GM19239 (cell line): ENCODE results near the gene ABHD16B.
"Not testable (repeated sequence)": the region's sequence is repeated elsewhere in the genome, so short reads cannot be mapped to it uniquely, and the experiment has no call there.

Experiments
- DNase-seq: peaks from one replicate; pipeline ENCODE4 v3.0.0; 2011; ENCODE audit warnings: low spot score; ENCODE audit not compliant: insufficient read length
- FAIRE-seq: peaks from 2 replicates; lab custom pipeline; 2011; peaks lifted over from hg19 to GRCh38; lab: Jason Lieb, UNC

ABHD16B gene

GRCh38 chr20:63873477-63873971, 12.2 kb downstream of the ABHD16B start:
- FAIRE-seq (no peak), DNase-seq (no peak)

DNA sequence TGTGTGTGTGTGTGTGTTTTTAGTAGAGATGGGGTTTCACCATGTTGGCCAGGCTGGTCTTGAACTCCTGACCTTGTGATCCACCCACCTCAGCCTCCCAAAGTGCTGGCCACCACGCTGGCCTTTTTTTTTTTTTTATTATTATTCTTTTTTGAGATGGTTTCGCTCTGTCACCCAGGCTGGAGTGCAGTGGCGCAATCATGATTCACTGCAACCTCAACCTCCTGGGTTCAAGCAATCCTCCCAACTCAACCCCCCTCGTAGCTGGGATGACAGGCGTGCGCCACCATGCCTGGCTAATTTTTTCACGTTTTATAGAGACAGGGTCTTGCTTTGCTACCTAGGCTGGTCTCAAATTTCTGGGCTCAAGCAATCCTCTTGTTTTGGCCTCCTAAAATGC, 12.9 kb downstream of the ABHD16B start:
- DNase-seq, FAIRE-seq: not testable (repeated sequence)

GRCh38 chr20:63876489-63877036, 15.3 kb downstream of the ABHD16B start:
- FAIRE-seq (no peak), DNase-seq (no peak)

GRCh38 chr20:63877755-63878470, 16.6 kb downstream of the ABHD16B start:
- no peak for DNase-seq
- FAIRE-seq: no peak

GRCh38 chr20:63878899-63879663, 17.8 kb downstream of the ABHD16B start:
- FAIRE-seq (no peak), DNase-seq (no peak)

DNA sequence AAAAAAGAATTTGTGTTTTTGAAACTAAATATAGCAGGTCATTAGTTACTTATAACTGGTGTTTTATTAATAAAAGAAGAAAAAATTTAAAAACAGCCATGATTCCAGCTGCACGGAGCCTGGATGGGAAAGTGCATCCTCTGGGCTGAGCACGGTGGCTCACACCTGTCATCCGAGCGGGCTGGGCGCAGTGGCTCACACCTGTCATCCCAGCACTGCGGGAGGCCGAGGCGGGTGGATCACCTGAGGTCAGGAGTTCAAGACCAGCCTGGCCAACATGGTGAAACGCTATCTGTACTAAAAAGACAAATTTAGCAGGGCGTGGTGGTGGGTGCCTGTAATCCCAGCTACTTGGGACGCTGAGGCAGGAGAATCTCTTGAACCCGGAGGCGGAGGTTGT, 19.6 kb downstream of the ABHD16B start:
- FAIRE-seq, DNase-seq: not testable (repeated sequence)

DNA sequence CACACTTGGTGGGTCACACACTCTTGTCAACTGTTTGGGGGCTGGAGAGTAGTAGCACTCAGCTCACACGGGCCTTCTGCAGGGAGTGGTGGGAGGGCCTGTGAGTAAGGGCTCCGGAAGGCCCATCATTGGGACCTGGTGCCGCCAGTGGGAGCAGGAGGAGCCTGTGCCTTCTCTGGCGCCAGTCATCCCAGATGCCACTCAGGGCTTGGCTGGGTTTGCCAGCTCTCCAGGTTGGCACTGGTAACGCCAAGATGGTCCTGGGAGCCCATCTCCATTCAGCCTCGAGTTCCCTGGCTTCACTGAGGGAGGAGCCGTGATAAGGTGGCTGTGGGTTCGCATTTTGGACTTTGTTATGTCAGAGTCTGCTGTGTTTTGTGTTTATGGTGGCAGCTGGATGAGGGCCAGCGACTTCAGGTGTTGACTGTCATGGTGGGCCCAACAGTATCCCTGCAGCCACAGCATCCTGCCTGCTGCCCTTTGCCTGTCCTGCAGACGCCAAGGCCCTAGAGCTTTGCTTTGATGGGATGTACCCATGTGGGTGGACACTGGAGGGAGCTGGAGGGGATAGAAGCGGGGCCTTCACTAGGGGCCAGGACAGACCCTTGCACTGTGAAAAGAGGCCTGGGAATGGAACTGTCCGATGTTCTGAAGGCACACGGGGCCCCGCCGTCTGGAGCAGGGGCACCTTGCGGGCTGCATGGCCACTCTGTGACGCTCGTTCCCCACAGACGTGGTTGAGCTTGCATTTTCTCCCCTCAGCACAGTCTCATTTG, 20.3 kb downstream of the ABHD16B start:
- no peak for FAIRE-seq
- no peak for DNase-seq

DNA sequence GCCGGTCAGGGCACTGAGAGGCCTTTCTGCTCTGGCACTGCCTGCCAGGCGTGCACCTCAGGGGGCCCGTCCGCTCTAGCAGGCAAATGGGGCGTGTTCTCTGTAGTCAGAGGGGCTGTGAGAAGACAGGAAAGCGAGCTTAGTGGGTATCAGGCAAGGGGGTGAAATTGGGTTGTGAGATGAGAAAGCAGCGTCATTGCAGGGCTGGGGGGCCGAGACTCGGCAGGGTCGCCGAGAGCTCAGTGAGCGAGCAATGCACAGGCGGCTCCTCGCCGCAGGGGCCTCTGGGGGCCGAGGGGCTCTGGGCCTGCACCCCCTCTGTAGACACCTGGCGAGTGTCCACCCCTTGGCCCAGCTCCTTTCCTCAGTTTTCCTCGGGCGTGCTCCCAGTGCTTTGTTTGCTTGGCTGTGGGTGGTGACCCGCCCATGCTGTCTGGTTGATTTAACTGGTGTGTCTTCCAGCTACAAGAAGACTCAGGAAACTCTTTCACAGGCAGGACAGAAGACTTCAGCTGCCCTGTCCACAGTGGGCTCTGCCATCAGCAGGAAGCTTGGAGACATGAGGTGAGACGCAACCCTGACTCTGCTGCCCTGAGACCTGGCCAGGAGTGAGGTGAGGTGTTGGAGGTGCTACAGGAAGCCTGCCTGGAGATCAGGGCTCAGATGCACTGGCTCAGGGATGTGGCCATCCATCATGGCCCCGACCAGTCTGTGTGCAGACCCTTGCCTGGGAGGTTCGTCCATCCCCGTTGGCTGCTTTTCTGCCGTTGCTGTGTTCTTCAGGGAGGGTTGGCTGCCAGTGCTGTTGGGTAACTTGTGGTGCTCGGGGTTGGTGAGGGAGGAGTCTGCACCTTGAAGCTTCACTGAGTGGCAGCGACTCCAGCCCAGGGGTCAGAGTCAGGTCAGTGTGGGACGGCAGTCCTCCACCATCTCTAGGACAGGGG, 21.2 kb downstream of the ABHD16B start:
- FAIRE-seq (no peak), DNase-seq (no peak)

GRCh38 chr20:63883201-63883593, 21.9 kb downstream of the ABHD16B start:
- FAIRE-seq: no peak

DNA sequence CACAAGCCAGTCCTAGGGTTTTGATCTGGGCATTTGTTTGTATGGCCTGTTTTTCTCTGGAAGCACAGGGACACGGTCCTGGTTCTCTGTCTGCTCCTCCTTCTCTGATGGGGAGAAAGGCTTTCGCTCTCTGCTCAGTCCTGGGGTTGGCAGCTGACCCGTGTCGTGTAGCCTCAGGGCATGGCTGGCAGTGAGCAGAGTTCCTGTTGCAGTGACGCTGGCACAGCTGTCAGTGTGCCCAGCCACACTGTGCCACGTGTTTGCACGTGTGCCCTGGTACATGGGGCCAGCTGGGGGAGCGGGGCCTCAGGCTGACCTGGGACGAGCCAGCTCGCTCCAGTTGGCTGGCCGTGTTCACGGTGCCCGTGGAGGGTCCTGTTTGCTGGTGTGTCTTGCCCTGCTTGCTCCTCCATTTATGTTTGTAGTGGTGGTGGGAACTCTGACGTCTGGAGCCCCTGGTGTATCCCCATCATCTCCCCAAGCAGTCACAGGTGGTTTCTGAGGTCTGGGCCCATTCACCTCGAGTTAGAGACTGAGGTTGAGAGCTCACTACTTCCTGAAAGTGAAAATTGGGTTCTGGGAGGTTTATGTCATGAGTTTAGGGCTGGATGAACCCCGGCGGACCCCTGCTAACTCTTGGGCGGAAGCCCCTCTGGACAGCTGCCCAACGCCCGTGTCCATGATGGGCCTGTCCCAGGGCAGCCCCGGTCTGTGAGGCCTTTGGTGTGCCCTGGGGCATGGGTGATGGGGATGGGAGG, 23.4 kb downstream of the ABHD16B start:
- DNase-seq (no peak), FAIRE-seq (no peak)

More at GRCh38 chr20:63883201-63883593, 21.9 kb downstream of the ABHD16B start:
- no peak for DNase-seq

GRCh38 chr20:63885264-63886053, 24.2 kb downstream of the ABHD16B start:
- no peak for FAIRE-seq
- no peak for DNase-seq

DNA sequence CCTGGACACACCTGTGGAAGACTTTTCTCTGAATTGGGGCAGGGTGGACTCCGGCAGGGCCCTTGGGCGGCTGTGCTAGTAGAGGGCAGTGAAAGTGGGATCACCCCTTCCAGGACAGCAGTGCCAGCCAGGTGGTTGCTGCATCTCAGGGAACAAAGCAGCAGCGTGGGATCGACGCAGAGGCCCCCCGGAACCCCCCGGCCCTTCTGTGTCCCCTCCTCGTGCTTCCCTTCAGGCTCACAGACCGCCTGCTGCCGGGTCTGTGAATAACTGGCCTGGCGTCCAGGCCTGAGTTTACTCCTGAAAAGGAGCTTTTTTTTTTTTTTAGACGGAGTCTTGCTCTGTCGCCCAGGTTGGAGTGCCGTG, 24.7 kb downstream of the ABHD16B start:
- FAIRE-seq (no peak), DNase-seq (no peak)

DNA sequence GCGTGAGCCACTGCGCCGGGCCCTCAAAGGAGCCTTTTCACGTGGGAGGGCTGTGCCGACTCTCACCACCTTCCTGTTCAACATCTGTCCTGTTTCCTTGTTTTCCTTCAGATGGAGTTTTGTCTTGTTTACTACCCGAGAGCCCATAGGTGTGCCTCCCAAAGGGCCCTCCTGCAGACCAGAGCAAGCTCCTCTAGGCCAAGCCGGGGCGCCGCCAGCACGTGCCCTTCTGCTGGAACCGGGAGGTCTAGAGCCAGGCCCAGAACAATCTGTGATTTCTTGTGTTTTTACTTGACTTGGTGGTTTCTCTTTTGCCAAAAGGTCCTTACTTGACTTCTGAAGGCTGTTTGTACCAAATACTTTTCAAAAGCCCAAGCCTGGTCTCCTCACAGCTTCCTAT, 25.6 kb downstream of the ABHD16B start:
- FAIRE-seq: no peak
- DNase-seq: no peak

- DNase-seq (no peak), FAIRE-seq (no peak)
Measured at GRCh38 chr20:63889241-63890200, 28.2 kb downstream of the ABHD16B start.

GRCh38 chr20:63890201-63890576, 28.9 kb downstream of the ABHD16B start:
- FAIRE-seq (no peak), DNase-seq (no peak)

DNA sequence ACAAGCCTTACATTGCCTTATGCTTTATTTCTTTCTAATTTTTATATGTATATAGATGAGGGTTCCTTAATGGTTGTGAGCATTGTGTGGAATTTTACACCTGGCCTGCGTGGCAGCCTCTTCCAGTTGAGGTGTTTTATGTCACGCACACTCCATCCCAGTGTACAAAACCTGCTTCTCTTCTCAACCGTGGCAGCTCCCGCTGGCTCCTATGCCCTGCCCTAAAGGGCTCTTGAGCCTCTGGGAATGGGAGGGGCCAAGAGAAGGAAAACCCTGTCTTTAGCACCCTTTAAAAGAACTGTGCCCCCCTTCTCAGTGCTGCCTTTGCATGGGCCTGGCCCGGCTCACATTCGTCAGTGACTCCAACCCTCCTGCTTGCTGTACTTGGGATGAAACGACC, 29.3 kb downstream of the ABHD16B start:
- FAIRE-seq (no peak), DNase-seq (no peak)
